Measurements from ENCODE around the gene GSTO2.
A peak's percentile ranks its signal among the peaks of the same experiment; 100 is the strongest.

The GSTO2 gene

GRCh38 chr10:104286939-104287338, 18.0 kb downstream of the GSTO2 start:
- no peak for DNase-seq

- DNase-seq: no peak
Observed at GRCh38 chr10:104288355-104288754, 19.4 kb downstream of the GSTO2 start.

GRCh38 chr10:104291439-104291951, 22.5 kb downstream of the GSTO2 start:
- peak; percentile 65 for DNase-seq

- DNase-seq: no peak
Observed at GRCh38 chr10:104293011-104293410, 24.0 kb downstream of the GSTO2 start.

- no peak for DNase-seq
Observed at GRCh38 chr10:104293781-104294321, 24.9 kb downstream of the GSTO2 start.

- DNase-seq: no peak
Observed at GRCh38 chr10:104296687-104297436, 27.9 kb downstream of the GSTO2 start.

- no peak for DNase-seq
Observed at GRCh38 chr10:104297697-104298660, 29.0 kb downstream of the GSTO2 start.

GRCh38 chr10:104299031-104299904, 30.3 kb downstream of the GSTO2 start:
- no peak for DNase-seq

GRCh38 chr10:104300002-104300735, 31.2 kb downstream of the GSTO2 start:
- DNase-seq: no peak

GRCh38 chr10:104300736-104301292, 31.8 kb downstream of the GSTO2 start:
- DNase-seq: peak; percentile 70

- DNase-seq: no peak
Observed at GRCh38 chr10:104301907-104302690, 33.1 kb downstream of the GSTO2 start.

- DNase-seq: no peak
Observed at GRCh38 chr10:104303594-104304355, 34.8 kb downstream of the GSTO2 start.

GRCh38 chr10:104304356-104304745, 35.4 kb downstream of the GSTO2 start:
- no peak for DNase-seq

- DNase-seq: no peak
Observed at GRCh38 chr10:104304927-104305326, 35.9 kb downstream of the GSTO2 start.

- DNase-seq: no peak
Observed at GRCh38 chr10:104306897-104307296, 37.9 kb downstream of the GSTO2 start.

- DNase-seq: no peak
Observed at GRCh38 chr10:104307576-104308438, 38.8 kb downstream of the GSTO2 start.

- DNase-seq: no peak
Observed at GRCh38 chr10:104308439-104308903, 39.5 kb downstream of the GSTO2 start.
